Transverse colon (tissue), 4 donors: Measurements from ENCODE around the gene RUFY2. TPM values are rescaled to one million over a fixed set of nuclear protein-coding genes. Genes with fewer than 3 reads are reported as not detected.
A peak's percentile ranks its signal among the peaks of the same experiment; 100 is the strongest.

Source experiments
- DNase-seq: peaks from one replicate; pipeline ENCODE4 v3.0.0-alpha.2; 2019
- H3K27ac ChIP-seq, 4 donors: fragments of 200-600 bp; sonication (generic); 2 replicates each; pipeline ENCODE4 v1.5.1; 2016 to 2018; ENCODE audit warnings: inconsistent platforms in 4 of 4
- H3K27me3 ChIP-seq: fragments of 200-600 bp; sonication (generic); 2 replicates; pipeline ENCODE4 v1.5.1; 2017; ENCODE audit warnings: inconsistent platforms
- H3K36me3 ChIP-seq, 4 donors: fragments of 200-600 bp; sonication (generic); 2 replicates each; pipeline ENCODE4 v1.5.1; 2017 to 2019; ENCODE audit warnings: inconsistent platforms in 4 of 4
- H3K4me1 ChIP-seq, 4 donors: fragments of 200-600 bp; sonication (generic); 2 replicates each; pipeline ENCODE4 v1.5.1; 2017 to 2020; ENCODE audit warnings: inconsistent platforms in 4 of 4
- H3K4me3 ChIP-seq, 4 donors: fragments of 200-600 bp; sonication (generic); 1 replicate in 1 of 4; 2 replicates in 3 of 4; pipeline versions ENCODE4 v1.5.1 to v1.6.1; 2017 to 2019; ENCODE audit warnings: inconsistent platforms in 4 of 4
- H3K9me3 ChIP-seq, 2 donors: fragments of 200-600 bp; sonication (generic); 2 replicates each; pipeline ENCODE4 v1.5.1; 2017 to 2019; ENCODE audit warnings: inconsistent platforms in 2 of 2
- EP300 ChIP-seq: sonication (generic); formaldehyde crosslinking; IDR thresholded peaks from one replicate; pipeline ENCODE4 v1.6.1; 2017; ENCODE audit warnings: antibody characterized with exemption, low read depth
- POLR2A ChIP-seq: fragments of 450-650 bp; IDR thresholded peaks from one replicate; pipeline ENCODE4 v1.6.1; 2016; ENCODE audit warnings: antibody characterized with exemption, mild to moderate bottlenecking, moderate library complexity
- POLR2AphosphoS5 ChIP-seq, 3 donors: sonication (generic); formaldehyde crosslinking; IDR thresholded peaks; one replicate each; pipeline ENCODE4 v1.6.1; 2016; ENCODE audit warnings: antibody characterized with exemption in 3 of 3
- WGBS, 2 donors: methylation state at CpG; one replicate each; pipeline ENCODE4 v1.1.5; 2018; ENCODE audit warnings: low coverage in 1 of 2; 5-methylcytosine and 5-hydroxymethylcytosine counted together
- in situ Hi-C, 4 donors: fragments of 200-750 bp; cut with MboI; loops; one replicate each; pipeline versions ENCODE4 v1.15.0 to v1.15.1; 2017; ENCODE audit warnings: low sequenced_read_pairs in 3 of 4, low pct_ligation_motif_present in 1 of 4, low pct_unique_long_range_greater_than_20kb in 1 of 4
- intact Hi-C: fragments of 100-400 bp; cut with DNase I; formaldehyde crosslinking; loops from one replicate; pipeline ENCODE4 v1.15.1; 2023; ENCODE audit warnings: low total_unique reads
- total RNA-seq, 4 donors: library from RNA; depleted of rRNA; stranded (reverse); fragments of >200 nt; gene quantifications; one replicate each; pipeline ENCODE4 v1.1.0, GENCODE V29; 2016
- TF ChIP-seq, protein P1 (sequence below), 5 experiments: fragments of 200-600 bp in 3 of 5; fragments of 450-650 bp in 2 of 5; sonication (generic) in 3 of 5; IDR thresholded peaks; 1 replicate in 2 of 5; 2 replicates in 3 of 5; pipeline ENCODE4 v1.5.1; 2016 to 2017; ENCODE audit warnings: antibody characterized with exemption in 5 of 5, inconsistent platforms in 3 of 5, mild to moderate bottlenecking in 2 of 5, moderate library complexity in 1 of 5

Gene RUFY2
- total RNA-seq, 4 donors from 2014 or later, result 7.9 to 34.8 (median 22.8) TPM

DNA sequence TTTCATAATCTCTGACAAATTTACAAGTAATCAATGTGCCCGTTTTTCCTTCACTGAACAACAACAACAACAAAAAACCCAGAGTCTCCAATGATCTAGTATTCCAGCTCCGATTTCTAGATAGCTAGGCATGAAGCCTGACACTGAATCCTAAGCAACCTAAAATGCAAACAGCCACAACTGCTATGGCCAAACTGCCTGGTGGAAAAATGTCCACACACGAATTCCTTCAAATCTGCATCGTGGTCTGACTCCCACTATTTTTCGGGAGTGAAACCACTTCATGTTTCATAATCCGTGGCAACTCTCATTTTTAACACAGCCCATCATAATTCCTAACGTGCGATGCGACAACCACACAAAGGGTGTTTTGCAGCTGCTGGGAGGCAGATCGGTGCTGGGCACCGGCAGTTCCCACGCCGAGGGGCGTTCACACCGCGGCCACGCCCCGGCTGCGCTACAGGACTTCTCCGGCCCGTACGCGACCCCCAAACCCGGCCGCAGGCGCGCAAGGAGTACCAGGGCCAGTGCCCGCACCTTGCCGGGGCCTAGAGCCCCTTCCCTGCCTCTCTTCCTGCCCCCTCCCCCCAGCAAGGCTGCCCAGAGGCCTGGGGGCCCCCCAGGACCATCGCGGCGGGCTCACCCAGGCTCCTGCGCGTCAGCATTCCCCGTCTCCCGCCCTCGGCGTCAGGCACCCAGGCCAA, 814 bp downstream of the RUFY2 start:
- Histone ChIP-seq H3K9me3 (no peaks in the 10 kb centered on the region), H3K36me3 (peaks cover 0 to under 1% (median 0%) of the 10 kb centered on the region in 4 donors)
- intact Hi-C loops, result no loop called here

DNA sequence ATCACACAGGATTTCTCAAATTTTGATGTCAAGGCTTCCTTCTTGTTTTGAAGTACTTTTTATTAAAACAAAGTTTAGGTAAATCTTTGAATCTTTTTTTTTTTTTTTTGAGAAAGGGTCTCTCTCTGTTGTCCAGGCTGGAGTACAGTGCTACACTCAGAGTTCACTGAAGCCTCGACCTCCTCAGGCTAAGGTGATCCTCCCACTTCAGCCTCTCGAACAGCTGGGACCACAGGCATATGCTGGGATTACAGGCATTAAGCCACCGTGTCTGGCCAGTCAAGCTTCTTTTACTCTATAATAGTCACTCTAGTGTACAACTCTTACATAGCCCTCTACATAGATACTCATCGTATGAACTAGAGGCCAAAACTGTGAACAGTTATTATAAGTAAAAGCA, 3.4 kb downstream of the RUFY2 start:
- H3K9me3 ChIP-seq, result no peaks in the 10 kb centered on the region
- WGBS, 2 donors, result 86 to 100% methylated on average over 2 to 4 of the region's 4 CpGs
- no peak overlapping the region for H3K27ac ChIP-seq
- H3K4me1 ChIP-seq, result peaks cover 4 to 21% (median 7%) of the 10 kb centered on the region in 4 donors
- H3K36me3 ChIP-seq, result peaks cover 0 to 12% (median 0%) of the 10 kb centered on the region in 4 donors
- TF ChIP-seq, protein P1, sequence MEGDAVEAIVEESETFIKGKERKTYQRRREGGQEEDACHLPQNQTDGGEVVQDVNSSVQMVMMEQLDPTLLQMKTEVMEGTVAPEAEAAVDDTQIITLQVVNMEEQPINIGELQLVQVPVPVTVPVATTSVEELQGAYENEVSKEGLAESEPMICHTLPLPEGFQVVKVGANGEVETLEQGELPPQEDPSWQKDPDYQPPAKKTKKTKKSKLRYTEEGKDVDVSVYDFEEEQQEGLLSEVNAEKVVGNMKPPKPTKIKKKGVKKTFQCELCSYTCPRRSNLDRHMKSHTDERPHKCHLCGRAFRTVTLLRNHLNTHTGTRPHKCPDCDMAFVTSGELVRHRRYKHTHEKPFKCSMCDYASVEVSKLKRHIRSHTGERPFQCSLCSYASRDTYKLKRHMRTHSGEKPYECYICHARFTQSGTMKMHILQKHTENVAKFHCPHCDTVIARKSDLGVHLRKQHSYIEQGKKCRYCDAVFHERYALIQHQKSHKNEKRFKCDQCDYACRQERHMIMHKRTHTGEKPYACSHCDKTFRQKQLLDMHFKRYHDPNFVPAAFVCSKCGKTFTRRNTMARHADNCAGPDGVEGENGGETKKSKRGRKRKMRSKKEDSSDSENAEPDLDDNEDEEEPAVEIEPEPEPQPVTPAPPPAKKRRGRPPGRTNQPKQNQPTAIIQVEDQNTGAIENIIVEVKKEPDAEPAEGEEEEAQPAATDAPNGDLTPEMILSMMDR (IDR thresholded peaks at IDR 0.05), result no peak
- TF ChIP-seq POLR2AphosphoS5 (IDR thresholded peaks at IDR 0.05) (no peak), POLR2A (no peak), EP300 (no peak)
- H3K27me3 ChIP-seq, result no peaks in the 10 kb centered on the region
- intact Hi-C loops, result no loop called here
- H3K4me3 ChIP-seq, result no peak overlapping the region
- in situ Hi-C loops, result no loop called here
- no peak for DNase-seq

More for the DNA sequence above, 814 bp downstream of the RUFY2 start:
- peak; percentile 53 for DNase-seq
- Histone ChIP-seq H3K27me3 (no peaks in the 10 kb centered on the region), H3K4me3 (peak overlapping the region; percentile 88 to 97 (median 96)), H3K27ac (peak overlapping the region; percentile 93 to 95 (median 94)), H3K4me1 (peaks cover 4 to 21% (median 7%) of the 10 kb centered on the region in 4 donors)
- 0 to 1% methylated on average over 1 to 38 of the region's 38 CpGs for WGBS, 2 donors
- in situ Hi-C loops, result no loop called here
- TF ChIP-seq EP300 (no peak), POLR2AphosphoS5 (IDR thresholded peaks at IDR 0.05) (no peak)
- TF ChIP-seq, protein P1 (IDR thresholded peaks at IDR 0.05), result no peak

DNA sequence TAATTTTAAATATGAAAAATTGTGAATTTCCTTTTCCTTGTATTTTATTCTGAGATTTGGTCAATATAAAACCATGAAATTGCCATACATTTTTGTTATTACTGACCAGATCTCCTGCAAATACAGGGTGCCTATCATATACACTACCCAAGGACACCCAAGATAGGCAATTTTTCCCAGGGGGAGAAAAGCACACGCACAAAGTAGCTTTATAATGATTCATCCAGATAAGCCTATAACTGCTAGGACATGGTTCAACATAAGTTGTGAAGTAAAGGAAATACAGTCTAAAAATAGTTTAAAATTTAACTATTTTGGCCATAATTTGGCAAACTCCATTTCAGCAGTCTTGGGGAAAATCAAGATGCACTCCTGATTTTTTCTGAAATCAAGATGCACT, 4.8 kb downstream of the RUFY2 start:
- no peak for DNase-seq
- H3K36me3 ChIP-seq, result peaks cover 0 to 13% (median 0%) of the 10 kb centered on the region in 4 donors
- H3K4me3 ChIP-seq, result no peak overlapping the region
- H3K4me1 ChIP-seq, result peaks cover 4 to 22% (median 9%) of the 10 kb centered on the region in 4 donors
- 63 to 70% methylated on average over 1 of the region's 1 CpG for WGBS, 2 donors
- in situ Hi-C loops (no loop called here), intact Hi-C loops (no loop called here)
- no peaks in the 10 kb centered on the region for H3K27me3 ChIP-seq
- TF ChIP-seq, protein P1 (IDR thresholded peaks at IDR 0.05), result no peak
- TF ChIP-seq POLR2A, result no peak
- no peak for TF ChIP-seq EP300
- no peak for TF ChIP-seq POLR2AphosphoS5 (IDR thresholded peaks at IDR 0.05)
- H3K9me3 ChIP-seq, result no peaks in the 10 kb centered on the region
- no peak overlapping the region for H3K27ac ChIP-seq

DNA sequence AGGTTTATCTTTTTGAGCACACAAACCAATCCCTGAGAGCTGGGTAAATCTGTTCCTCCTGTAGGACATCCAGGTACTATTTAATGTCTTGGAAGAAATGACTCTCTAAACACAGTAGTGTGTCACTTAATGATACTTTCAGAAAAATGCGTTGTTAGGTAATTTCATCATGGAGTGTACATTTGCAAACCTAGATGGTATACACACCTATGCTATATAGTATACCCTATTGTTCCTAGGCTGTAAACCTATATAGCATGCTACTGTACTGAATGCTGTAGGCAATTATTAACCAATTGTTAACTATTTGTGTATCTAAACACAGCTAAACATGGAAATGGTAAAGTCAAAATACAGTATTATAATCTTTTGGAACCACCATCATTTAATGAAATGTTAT, 10.1 kb downstream of the RUFY2 start:
- H3K36me3 ChIP-seq, result peaks cover 0 to 32% (median 9%) of the 10 kb centered on the region in 4 donors

More for the DNA sequence above, 10.1 kb downstream of the RUFY2 start:
- peaks cover 0 to 12% (median 6%) of the 10 kb centered on the region in 4 donors for H3K4me1 ChIP-seq
- no peak for DNase-seq
- intact Hi-C loops, result no loop called here
- peak overlapping the region in 2 of 4 donors; percentile 36 to 51 for H3K27ac ChIP-seq
- WGBS, 2 donors, result 40 to 53% methylated on average over 1 of the region's 1 CpG
- H3K27me3 ChIP-seq, result no peaks in the 10 kb centered on the region
- no peak for TF ChIP-seq POLR2A
- TF ChIP-seq POLR2AphosphoS5 (IDR thresholded peaks at IDR 0.05), result no peak
- TF ChIP-seq EP300, result no peak
- TF ChIP-seq, protein P1 (IDR thresholded peaks at IDR 0.05), result no peak
- H3K9me3 ChIP-seq, result no peaks in the 10 kb centered on the region
- in situ Hi-C loops, result no loop called here
- H3K4me3 ChIP-seq, result no peak overlapping the region
